Lower leg skin (tissue), 3 donors: Measurements from ENCODE around the gene NOP10.

Experiments used
- CTCF ChIP-seq, 3 donors: fragments of 450-650 bp; IDR thresholded peaks; one replicate each; pipeline ENCODE4 v1.5.1; 2016; ENCODE audit warnings: antibody characterized with exemption in 3 of 3, mild to moderate bottlenecking in 3 of 3, moderate library complexity in 2 of 3
- POLR2A ChIP-seq, 2 donors: fragments of 450-650 bp; IDR thresholded peaks; one replicate each; pipeline ENCODE4 v1.6.1; 2016 to 2017; ENCODE audit warnings: antibody characterized with exemption in 2 of 2, mild to moderate bottlenecking in 1 of 2, moderate library complexity in 1 of 2

GRCh38 chr15:34358367-34358766 is 15.4 kb upstream of the NOP10 start:
- TF ChIP-seq CTCF (IDR thresholded peaks at IDR 0.05) (no peak), POLR2A (IDR thresholded peaks at IDR 0.05) (no peak)
